Loucy (cell line): Measurements from ENCODE around the gene OR2L8.

ENCODE experiments used
- EZH2phosphoT487 ChIP-seq: fragments of 200-600 bp; IDR thresholded peaks from 2 replicates; pipeline ENCODE4 v1.6.1; 2018; ENCODE audit warnings: antibody characterized with exemption, mild to moderate bottlenecking, moderate library complexity, borderline replicate concordance
- TF ChIP-seq, protein P1 (sequence below): fragments of 200-600 bp; sonication (generic); conservative IDR thresholded peaks from 2 replicates; pipeline ENCODE4 v1.5.1; 2014; ENCODE audit warnings: mild to moderate bottlenecking, antibody characterized with exemption, low read length

DNA sequence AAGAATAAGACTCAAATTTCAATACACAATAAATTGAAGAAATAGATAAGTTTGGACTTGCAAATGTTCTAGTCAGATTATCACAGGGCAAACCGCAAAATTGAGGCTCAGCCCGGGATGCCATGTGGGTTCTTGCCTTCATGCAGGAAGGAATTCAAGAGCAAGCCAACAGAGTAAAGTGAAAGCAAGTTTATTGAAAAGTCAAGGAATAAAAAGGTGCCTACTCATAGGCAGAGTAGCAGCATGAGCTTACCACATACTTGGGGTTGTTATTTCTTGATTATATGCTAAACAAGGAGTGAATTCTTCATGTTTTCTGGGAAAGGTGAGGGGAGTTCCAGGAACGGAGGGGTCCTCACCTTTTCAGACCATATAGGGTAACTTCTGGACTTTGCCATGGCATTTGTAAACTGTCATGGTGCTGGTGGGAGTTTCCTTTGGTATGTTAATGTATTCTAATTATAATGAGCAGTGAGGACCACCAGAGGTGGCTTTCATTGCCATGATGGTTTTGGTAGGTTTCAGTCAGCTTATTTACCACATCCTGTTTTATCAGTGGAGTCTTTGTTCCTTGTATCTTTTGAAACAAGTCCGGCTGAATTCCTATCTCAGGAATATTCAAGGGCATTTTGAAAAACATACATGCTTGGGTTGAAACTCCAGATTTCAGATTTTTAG is 14.4 kb downstream of the OR2L8 start:
- TF ChIP-seq, protein P1, sequence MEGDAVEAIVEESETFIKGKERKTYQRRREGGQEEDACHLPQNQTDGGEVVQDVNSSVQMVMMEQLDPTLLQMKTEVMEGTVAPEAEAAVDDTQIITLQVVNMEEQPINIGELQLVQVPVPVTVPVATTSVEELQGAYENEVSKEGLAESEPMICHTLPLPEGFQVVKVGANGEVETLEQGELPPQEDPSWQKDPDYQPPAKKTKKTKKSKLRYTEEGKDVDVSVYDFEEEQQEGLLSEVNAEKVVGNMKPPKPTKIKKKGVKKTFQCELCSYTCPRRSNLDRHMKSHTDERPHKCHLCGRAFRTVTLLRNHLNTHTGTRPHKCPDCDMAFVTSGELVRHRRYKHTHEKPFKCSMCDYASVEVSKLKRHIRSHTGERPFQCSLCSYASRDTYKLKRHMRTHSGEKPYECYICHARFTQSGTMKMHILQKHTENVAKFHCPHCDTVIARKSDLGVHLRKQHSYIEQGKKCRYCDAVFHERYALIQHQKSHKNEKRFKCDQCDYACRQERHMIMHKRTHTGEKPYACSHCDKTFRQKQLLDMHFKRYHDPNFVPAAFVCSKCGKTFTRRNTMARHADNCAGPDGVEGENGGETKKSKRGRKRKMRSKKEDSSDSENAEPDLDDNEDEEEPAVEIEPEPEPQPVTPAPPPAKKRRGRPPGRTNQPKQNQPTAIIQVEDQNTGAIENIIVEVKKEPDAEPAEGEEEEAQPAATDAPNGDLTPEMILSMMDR, result no peak
- no peak for TF ChIP-seq EZH2phosphoT487
